OCI-LY3 (cell line): ENCODE results near the gene TIMP3.

Experiments
- H2AFZ ChIP-seq: fragments of 200-600, 300-600 bp; shearing (Covaris generic); 2 replicates; pipeline ENCODE4 v1.6.0; 2014; ENCODE audit warnings: antibody characterized with exemption, low read depth, low read length
- H3K27ac ChIP-seq: fragments of 200-600, 300-600 bp; sonication (generic); 2 replicates; pipeline ENCODE4 v1.5.1; 2014; ENCODE audit warnings: mild to moderate bottlenecking, low read length, moderate library complexity, mixed read lengths
- H3K27me3 ChIP-seq: fragments of 200-600, 300-600 bp; sonication (generic); 2 replicates; pipeline ENCODE4 v1.6.1; 2014; ENCODE audit warnings: low read depth, low read length, mixed read lengths
- H3K36me3 ChIP-seq: fragments of 200-600, 300-600 bp; sonication (generic); replicated peaks from 2 replicates; pipeline ENCODE3; 2014; ENCODE audit warnings: low read depth, low read length, mixed read lengths
- H3K4me1 ChIP-seq: fragments of 300-600, 200-600 bp; sonication (generic); 2 replicates; pipeline ENCODE4 v1.6.1; 2014; ENCODE audit warnings: low read length, mixed read lengths
- H3K4me2 ChIP-seq: fragments of 200-600, 300-600 bp; sonication (generic); 2 replicates; pipeline ENCODE4 v1.6.1; 2014; ENCODE audit warnings: low read length, mixed read lengths
- H3K4me3 ChIP-seq: fragments of 300-600, 200-600 bp; sonication (generic); 2 replicates; pipeline ENCODE4 v1.5.1; 2014; ENCODE audit warnings: antibody characterized with exemption, mild to moderate bottlenecking, low read length, moderate library complexity
- H3K79me2 ChIP-seq: fragments of 300-600, 200-600 bp; shearing (Covaris generic); 2 replicates; pipeline ENCODE4 v1.6.1; 2014; ENCODE audit warnings: mild to moderate bottlenecking, low read length, mixed read lengths
- H3K9ac ChIP-seq: fragments of 300-600, 200-600 bp; shearing (Covaris generic); 2 replicates; pipeline ENCODE4 v1.6.0; 2014; ENCODE audit warnings: mild to moderate bottlenecking, low read length, moderate library complexity
- H3K9me3 ChIP-seq: fragments of 200-600, 300-600 bp; shearing (Covaris generic); 2 replicates; pipeline ENCODE4 v1.6.1; 2014; ENCODE audit warnings: low read length, mixed read lengths; ENCODE audit not compliant: insufficient read depth
- H4K20me1 ChIP-seq: fragments of 200-600, 300-600 bp; sonication (generic); 2 replicates; pipeline ENCODE4 v1.6.1; 2016; ENCODE audit warnings: low read length, mixed read lengths; ENCODE audit not compliant: insufficient read depth
- CTCF ChIP-seq: fragments of 200-600, 300-600 bp; sonication (generic); IDR thresholded peaks from 2 replicates; pipeline ENCODE4 v1.5.1; 2014; ENCODE audit warnings: antibody characterized with exemption, low read length, low read depth
- EZH2phosphoT487 ChIP-seq: fragments of 200-600 bp; shearing (Covaris generic); IDR thresholded peaks from 2 replicates; pipeline ENCODE4 v1.6.1; 2018; ENCODE audit warnings: antibody characterized with exemption, mixed run types, low read depth

TIMP3 gene

GRCh38 chr22:32760815-32761214 lies 40.7 kb upstream of the TIMP3 start:
- no peak overlapping the region for H3K4me2 ChIP-seq
- no peak overlapping the region for H3K4me3 ChIP-seq
- H3K4me1 ChIP-seq, result no peaks in the 10 kb centered on the region
- H3K27me3 ChIP-seq, result peaks cover 32% of the 10 kb centered on the region
- H3K36me3 ChIP-seq, result no peaks in the 10 kb centered on the region
- H3K9ac ChIP-seq, result no peak overlapping the region
- no peak overlapping the region for H3K27ac ChIP-seq
- no peak overlapping the region for H2AFZ ChIP-seq
- no peaks in the 10 kb centered on the region for H3K79me2 ChIP-seq
- TF ChIP-seq EZH2phosphoT487 (no peak), CTCF (no peak)
- H3K9me3 ChIP-seq, result no peaks in the 10 kb centered on the region
- no peaks in the 10 kb centered on the region; the same call in 1 of the 2 replicates for H4K20me1 ChIP-seq

- TF ChIP-seq CTCF (no peak), EZH2phosphoT487 (no peak)
- H3K4me2 ChIP-seq, result no peak overlapping the region
- no peaks in the 10 kb centered on the region for H3K4me1 ChIP-seq
- H2AFZ ChIP-seq, result no peak overlapping the region
- no peak overlapping the region for H3K4me3 ChIP-seq
- H3K27ac ChIP-seq, result no peak overlapping the region
- no peak overlapping the region for H3K9ac ChIP-seq
- no peaks in the 10 kb centered on the region for H3K79me2 ChIP-seq
- H3K9me3 ChIP-seq, result no peaks in the 10 kb centered on the region
- H4K20me1 ChIP-seq, result no peaks in the 10 kb centered on the region; the same call in 1 of the 2 replicates
- no peaks in the 10 kb centered on the region for H3K36me3 ChIP-seq
- H3K27me3 ChIP-seq, result peaks cover 37% of the 10 kb centered on the region
Observed at GRCh38 chr22:32761251-32761903, 40.1 kb upstream of the TIMP3 start.

- TF ChIP-seq CTCF, result no peak
- no peak for TF ChIP-seq EZH2phosphoT487
Observed at GRCh38 chr22:32764330-32765131, 37.0 kb upstream of the TIMP3 start.

GRCh38 chr22:32765132-32765618 lies 36.3 kb upstream of the TIMP3 start:
- no peak overlapping the region for H2AFZ ChIP-seq
- no peaks in the 10 kb centered on the region for H3K79me2 ChIP-seq
- no peak for TF ChIP-seq EZH2phosphoT487
- no peak for TF ChIP-seq CTCF
- H3K4me3 ChIP-seq, result no peak overlapping the region
- no peaks in the 10 kb centered on the region for H3K36me3 ChIP-seq
- no peak overlapping the region for H3K4me2 ChIP-seq
- no peaks in the 10 kb centered on the region for H3K9me3 ChIP-seq
- no peaks in the 10 kb centered on the region for H3K4me1 ChIP-seq
- no peak overlapping the region for H3K27ac ChIP-seq
- peaks cover 66% of the 10 kb centered on the region for H3K27me3 ChIP-seq
- H3K9ac ChIP-seq, result no peak overlapping the region
- H4K20me1 ChIP-seq, result no peaks in the 10 kb centered on the region

More at GRCh38 chr22:32764330-32765131, 37.0 kb upstream of the TIMP3 start:
- Histone ChIP-seq H3K4me3 (no peak overlapping the region), H4K20me1 (no peaks in the 10 kb centered on the region), H3K4me1 (no peaks in the 10 kb centered on the region), H3K9me3 (no peaks in the 10 kb centered on the region), H3K4me2 (no peak overlapping the region), H3K9ac (no peak overlapping the region), H2AFZ (no peak overlapping the region), H3K27me3 (peaks cover 66% of the 10 kb centered on the region), H3K36me3 (no peaks in the 10 kb centered on the region), H3K27ac (no peak overlapping the region), H3K79me2 (no peaks in the 10 kb centered on the region)
